IMR-90 (cell line): ENCODE data around the gene EDN2. TPM values are rescaled to one million over a fixed set of nuclear protein-coding genes. Genes with fewer than 3 reads are reported as not detected.

Source experiments
- ATAC-seq: fragments of 200-7000 bp; cut with Tn5 transposase; 2 replicates; pipeline ENCODE4 v1.9.1; 2020; ENCODE audit warnings: low read depth, mild to moderate bottlenecking, moderate library complexity
- BruUV-seq: library from RNA; stranded (reverse); fragments of 400-500 nt; replicated peaks from 2 replicates; lab custom pipeline; 2021; lab: Mats Ljungman, UMichigan
- CTCF ChIA-PET: fragments of 300-600 bp; formaldehyde crosslinking; extraction: SDS; loops from one replicate; lab custom pipeline; 2021; ENCODE audit warnings: antibody characterized with exemption; lab: Yijun Ruan, JAX
- POLR2A ChIA-PET: fragments of 300-600 bp; sonication (Branson Sonifier 250); formaldehyde crosslinking; loops from one replicate; lab custom pipeline; 2022; ENCODE audit warnings: antibody characterized with exemption; ENCODE audit not compliant: unreplicated experiment; lab: Charles Lee
- DNase-seq: peaks from one replicate; pipeline ENCODE4 v3.0.0; 2013
- H2AFZ ChIP-seq: replicated peaks from 2 replicates; pipeline ENCODE3; 2013; ENCODE audit warnings: low read length, mild to moderate bottlenecking; ENCODE audit not compliant: poor library complexity
- H2AK5ac ChIP-seq: 2 replicates; pipeline ENCODE4 v1.6.1; 2013; ENCODE audit warnings: low read depth, low read length, inconsistent platforms
- H2AK9ac ChIP-seq: replicated peaks from 2 replicates; pipeline ENCODE3; 2013; ENCODE audit warnings: mild to moderate bottlenecking, low read depth, low read length, moderate library complexity; ENCODE audit not compliant: poor library complexity
- H2BK120ac ChIP-seq: 2 replicates; pipeline ENCODE4 v1.6.1; 2013; ENCODE audit warnings: low read depth, low read length, inconsistent platforms
- H2BK15ac ChIP-seq: 3 replicates; pipeline ENCODE4 v1.6.1; 2013; ENCODE audit warnings: low read depth, low read length, inconsistent platforms
- H2BK20ac ChIP-seq: 2 replicates; pipeline ENCODE4 v1.6.1; 2013; ENCODE audit warnings: low read depth, mild to moderate bottlenecking, inconsistent platforms, low read length, moderate library complexity
- H2BK5ac ChIP-seq: 2 replicates; pipeline ENCODE4 v1.6.1; 2013; ENCODE audit warnings: mild to moderate bottlenecking, low read depth, low read length, inconsistent platforms; ENCODE audit not compliant: poor library complexity, severe bottlenecking
- H3K14ac ChIP-seq: replicated peaks from 2 replicates; pipeline ENCODE4 v1.6.1; 2013; ENCODE audit warnings: low read depth, low read length, inconsistent platforms
- H3K18ac ChIP-seq: 2 replicates; pipeline ENCODE4 v1.6.1; 2013; ENCODE audit warnings: low read depth, low read length, control low read depth
- H3K23ac ChIP-seq: 2 replicates; pipeline ENCODE4 v1.6.1; 2013; ENCODE audit warnings: low read depth, low read length, inconsistent platforms
- H3K27ac ChIP-seq: 2 replicates; pipeline ENCODE4 v1.5.1; 2013; ENCODE audit warnings: mild to moderate bottlenecking, control low read depth, low read length; ENCODE audit not compliant: insufficient read depth
- H3K27me3 ChIP-seq: 2 replicates; pipeline ENCODE4 v1.6.1; 2013; ENCODE audit warnings: low read length; ENCODE audit not compliant: control insufficient read depth, insufficient read depth
- H3K36me3 ChIP-seq: 2 replicates; pipeline ENCODE4 v1.6.1; 2013; ENCODE audit warnings: low read length, mixed read lengths; ENCODE audit not compliant: control insufficient read depth, insufficient read depth
- H3K4ac ChIP-seq: 2 replicates; pipeline ENCODE4 v1.6.1; 2013; ENCODE audit warnings: low read depth, low read length, inconsistent platforms
- H3K4me1 ChIP-seq: 2 replicates; pipeline ENCODE4 v1.6.1; 2013; ENCODE audit warnings: low read length, mixed read lengths; ENCODE audit not compliant: control insufficient read depth, insufficient read depth
- H3K4me2 ChIP-seq: 2 replicates; pipeline ENCODE4 v1.6.1; 2013; ENCODE audit warnings: low read depth, mild to moderate bottlenecking, control low read depth, low read length, moderate library complexity
- H3K4me3 ChIP-seq: 2 replicates; pipeline ENCODE4 v1.5.1; 2013; ENCODE audit warnings: low read depth, mild to moderate bottlenecking, control low read depth, low read length, moderate library complexity; ENCODE audit not compliant: insufficient read depth
- H3K56ac ChIP-seq: 2 replicates; pipeline ENCODE4 v1.6.1; 2013; ENCODE audit warnings: low read length, inconsistent platforms; ENCODE audit not compliant: insufficient read depth; ENCODE audit errors: extremely low read depth
- H3K79me1 ChIP-seq, 2 experiments: 2 replicates each; pipeline ENCODE4 v1.6.1; 2013; ENCODE audit warnings: low read length in 2 of 2, inconsistent platforms in 1 of 2, low read depth in 1 of 2
- H3K9ac ChIP-seq: 2 replicates; pipeline ENCODE4 v1.6.1; 2013; ENCODE audit warnings: low read depth, low read length, control low read depth
- H3K9me1 ChIP-seq: 2 replicates; pipeline ENCODE4 v1.6.1; 2013; ENCODE audit warnings: low read length, inconsistent platforms; ENCODE audit not compliant: insufficient read depth
- H3K9me3 ChIP-seq: 2 replicates; pipeline ENCODE4 v1.6.1; 2013; ENCODE audit warnings: low read length; ENCODE audit not compliant: control insufficient read depth, insufficient read depth
- H4K20me1 ChIP-seq: 2 replicates; pipeline ENCODE4 v1.6.1; 2013; ENCODE audit warnings: low read length, inconsistent platforms; ENCODE audit not compliant: insufficient read depth
- H4K5ac ChIP-seq: 2 replicates; pipeline ENCODE4 v1.6.1; 2013; ENCODE audit warnings: mild to moderate bottlenecking, low read depth, low read length, control low read depth
- H4K8ac ChIP-seq, 2 experiments: 2 replicates each; pipeline ENCODE4 v1.6.1; 2013; ENCODE audit warnings: low read depth in 2 of 2, low read length in 2 of 2, control low read depth in 1 of 2, inconsistent platforms in 1 of 2
- H4K91ac ChIP-seq: 2 replicates; pipeline ENCODE4 v1.6.1; 2013; ENCODE audit warnings: low read depth, low read length, inconsistent platforms; ENCODE audit not compliant: insufficient read depth
- BHLHE40 ChIP-seq: fragments of 150-350 bp; IDR thresholded peaks from 2 replicates; pipeline ENCODE4 v1.6.1; 2016; ENCODE audit warnings: mild to moderate bottlenecking, low read depth, low read length
- CEBPB ChIP-seq: IDR thresholded peaks from 2 replicates; pipeline ENCODE4 v1.6.1; 2012; ENCODE audit warnings: low read depth, low read length, improper control_type of control experiment
- CHD1 ChIP-seq: IDR thresholded peaks from 2 replicates; pipeline ENCODE4 v1.6.1; 2012; ENCODE audit warnings: low read depth, low read length, improper control_type of control experiment
- CTCF ChIP-seq: conservative IDR thresholded peaks from 2 replicates; pipeline ENCODE4 v1.5.1; 2012; ENCODE audit warnings: mild to moderate bottlenecking, low read depth, low read length, improper control_type of control experiment
- ELK1 ChIP-seq: fragments of 150-350 bp; IDR thresholded peaks from 2 replicates; pipeline ENCODE4 v1.6.1; 2016; ENCODE audit warnings: low read depth, mild to moderate bottlenecking, low read length, moderate library complexity, borderline replicate concordance
- FOS ChIP-seq: fragments of 150-350 bp; IDR thresholded peaks from 2 replicates; pipeline ENCODE4 v1.6.1; 2016; ENCODE audit warnings: low read depth, low read length
- MAFK ChIP-seq: IDR thresholded peaks from 2 replicates; pipeline ENCODE4 v1.6.1; 2012; ENCODE audit warnings: low read depth, low read length, improper control_type of control experiment
- MAZ ChIP-seq: IDR thresholded peaks from 2 replicates; pipeline ENCODE4 v1.6.1; 2012; ENCODE audit warnings: low read depth, mild to moderate bottlenecking, low read length, improper control_type of control experiment, moderate library complexity, borderline replicate concordance
- MXI1 ChIP-seq: IDR thresholded peaks from 2 replicates; pipeline ENCODE4 v1.6.1; 2012; ENCODE audit warnings: low read depth, mild to moderate bottlenecking, low read length, moderate library complexity, borderline replicate concordance
- NFE2L2 ChIP-seq: fragments of 150-350 bp; IDR thresholded peaks from 2 replicates; pipeline ENCODE4 v1.6.1; 2016; ENCODE audit warnings: low read depth, mild to moderate bottlenecking, low read length
- POLR2A ChIP-seq: IDR thresholded peaks from 2 replicates; pipeline ENCODE4 v1.6.1; 2012; ENCODE audit warnings: mild to moderate bottlenecking, low read depth, low read length
- RAD21 ChIP-seq: IDR thresholded peaks from 2 replicates; pipeline ENCODE4 v1.6.1; 2012; ENCODE audit warnings: low read length, improper control_type of control experiment
- RCOR1 ChIP-seq: IDR thresholded peaks from 2 replicates; pipeline ENCODE4 v1.6.1; 2012; ENCODE audit warnings: mild to moderate bottlenecking, low read length, improper control_type of control experiment; ENCODE audit not compliant: insufficient replicate concordance
- RFX5 ChIP-seq: IDR thresholded peaks from 2 replicates; pipeline ENCODE4 v1.8.0; 2012; ENCODE audit warnings: low read depth, mild to moderate bottlenecking, low read length, moderate library complexity
- SMC3 ChIP-seq: fragments of 150-350 bp; IDR thresholded peaks from 2 replicates; pipeline ENCODE4 v1.6.1; 2016; ENCODE audit warnings: low read depth, mild to moderate bottlenecking, antibody characterized with exemption, low read length, moderate library complexity
- USF2 ChIP-seq: fragments of 150-350 bp; IDR thresholded peaks from 2 replicates; pipeline ENCODE4 v1.6.1; 2017; ENCODE audit warnings: mild to moderate bottlenecking, antibody characterized with exemption, low read length, low read depth
- WGBS, 2 experiments: methylation state at CpG; one replicate each; pipeline versions ENCODE4 v1.1.5 to v1.1.7; 2013; ENCODE audit warnings: missing lambda C conversion rate in 2 of 2; ENCODE audit not compliant: insufficient read length in 1 of 2; ENCODE audit errors: extremely low coverage in 2 of 2; 5-methylcytosine and 5-hydroxymethylcytosine counted together
- dilution Hi-C: fragments of 300-500 bp; cut with HindIII; formaldehyde crosslinking; loops from one replicate; pipeline ENCODE4 v1.14.3; 2018; ENCODE audit warnings: low sequenced_read_pairs; ENCODE audit not compliant: unreplicated experiment
- in situ Hi-C: fragments of 300-500 bp; cut with MboI; formaldehyde crosslinking; loops from 3 replicates; pipeline ENCODE4 v1.14.3; 2019; ENCODE audit warnings: low sequenced_read_pairs, inconsistent platforms, mixed read lengths
- intact Hi-C: fragments of 100-400 bp; cut with micrococcal nuclease; formaldehyde crosslinking; loops from 2 replicates; pipeline ENCODE4 v1.10.0; 2022
- polyA plus RNA-seq, 3 experiments: library from polyadenylated mRNA; depleted of rRNA; stranded (reverse); fragments of >200 nt; gene quantifications; 2 replicates each; pipeline ENCODE4 v1.2.3, GENCODE V29; 2012; ENCODE audit warnings: low replicate concordance in 1 of 3
- total RNA-seq: library from RNA; depleted of rRNA; stranded (reverse); fragments of >200 nt; gene quantifications from 2 replicates; pipeline ENCODE4 v1.2.3, GENCODE V29; 2012

Gene EDN2
- total and polyA plus RNA-seq, 2 of the 4 experiments (the other 2 are of a cell fraction) = 0.27 TPM; not detected in 1

DNA sequence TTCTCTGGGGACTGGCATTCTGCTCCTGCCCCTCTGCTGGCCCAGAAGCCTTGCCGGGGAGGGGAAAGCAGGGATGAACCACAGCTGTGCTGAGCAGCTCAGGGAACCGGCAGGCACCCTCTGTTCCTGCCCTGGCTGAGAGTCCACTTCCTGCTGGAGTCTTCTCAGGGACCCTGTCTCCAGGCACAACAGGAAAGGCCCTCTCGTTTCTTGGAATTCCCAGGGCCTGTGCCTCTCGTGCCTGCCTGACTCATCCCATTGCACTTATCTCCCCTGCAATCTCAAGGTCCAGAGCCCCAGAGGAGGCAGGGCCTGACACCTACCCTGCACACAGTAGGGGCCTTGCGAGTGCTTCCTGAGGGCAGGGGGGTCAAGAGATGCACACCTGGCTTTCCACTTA is 1.1 kb upstream of the EDN2 start:
- Histone ChIP-seq H2BK5ac (peak overlapping the region; percentile 56), H4K91ac (peak overlapping the region; percentile 81), H3K56ac (peak overlapping the region; percentile 16; the same call in 1 of the 2 replicates), H3K4me2 (no peak overlapping the region), H3K4me1 (peaks cover 39% of the 10 kb centered on the region), H3K27ac (no peak overlapping the region; the same call in 1 of the 2 replicates), H3K9ac (no peak overlapping the region), H4K20me1 (no peaks in the 10 kb centered on the region), H3K4ac (peak overlapping the region; percentile 74), H3K36me3 (no peaks in the 10 kb centered on the region), H3K79me1 (no peaks in the 10 kb centered on the region), H3K9me1 (peaks cover 19% of the 10 kb centered on the region), H2AK9ac (peak overlapping the region; percentile 38), H2BK15ac (peak overlapping the region; percentile 86; the same call in 2 of the 3 replicates), H3K23ac (no peak overlapping the region), H3K27me3 (no peaks in the 10 kb centered on the region), H4K8ac (peak overlapping the region; percentile 38 to 74; a peak in 3 of 4 replicates), H2AK5ac (peak overlapping the region; percentile 84), H4K5ac (peak overlapping the region; percentile 29; the same call in 1 of the 2 replicates), H3K9me3 (no peaks in the 10 kb centered on the region), H3K4me3 (no peak overlapping the region), H3K18ac (peak overlapping the region; percentile 68; the same call in 1 of the 2 replicates), H2AFZ (peak overlapping the region; percentile 85), H3K14ac (peak overlapping the region; percentile 73), H2BK20ac (peak overlapping the region; percentile 48), H2BK120ac (peak overlapping the region; percentile 69)
- 8% methylated on average over 3 of the region's 5 CpGs; no CpG with 5 or more reads in 1 of the 2 experiments for WGBS, 2 experiments
- peak; percentile 40 for ATAC-seq
- dilution Hi-C loops (no loop called here), intact Hi-C loops (no loop called here), in situ Hi-C loops (no loop called here)
- BruUV-seq = no TSS peak
- TF ChIP-seq MAFK (no peak), CHD1 (no peak), MXI1 (no peak), RFX5 (no peak), SMC3 (no peak), ELK1 (no peak), RAD21 (no peak), CEBPB (peak; percentile 50; the same call in 1 of the 2 replicates), RCOR1 (peak; percentile 20), MAZ (peak; percentile 42; the same call in 1 of the 2 replicates), FOS (peak; percentile 63), USF2 (no peak), BHLHE40 (peak; percentile 97), NFE2L2 (no peak), POLR2A (no peak), CTCF (no peak)
- POLR2A ChIA-PET = no interaction called here
- CTCF ChIA-PET = no interaction called here
- peak; percentile 79 for DNase-seq
